Measurements from ENCODE around the gene GSE1. TPM values are rescaled to one million over a fixed set of nuclear protein-coding genes. Genes with fewer than 3 reads are reported as not detected.

GSE1 gene
- total and polyA plus RNA-seq, 2 experiments from 2014 or later, result 27.9 to 43.5 TPM

GRCh38 chr16:85600078-85600477 is 13.0 kb upstream of the GSE1 start:
- Histone ChIP-seq H3K27me3 (no peaks in the 10 kb centered on the region), H3K9me2 (replicated peaks; ENCODE audit: insufficient read depth) (no peaks in the 10 kb centered on the region), H3K9me3 (ENCODE audit: low read depth) (no peaks in the 10 kb centered on the region), H3K4me2 (no peak overlapping the region), H2AFZ (no peak overlapping the region), H3K4me3 (no peak overlapping the region), H3K4me1 (ENCODE audit: insufficient read depth) (peaks cover 29% of the 10 kb centered on the region), H3K27ac (no peak overlapping the region), H3K36me3 (replicated peaks; ENCODE audit: insufficient read depth, low read depth) (no peaks in the 10 kb centered on the region), H3K79me2 (peaks cover 71% of the 10 kb centered on the region), H4K20me1 (ENCODE audit: insufficient read depth, poor library complexity, severe bottlenecking) (peaks cover 56% of the 10 kb centered on the region)
- TF ChIP-seq CTCF (IDR thresholded peaks at IDR 0.05; ENCODE audit: poor library complexity) (no peak), EZH2 (IDR thresholded peaks at IDR 0.05; ENCODE audit: borderline replicate concordance) (no peak), EZH2phosphoT487 (IDR thresholded peaks at IDR 0.05; ENCODE audit: low read depth, severe bottlenecking, unreplicated experiment) (no peak)
- DNase-seq (ENCODE audit: low spot score), result no peak
- WGBS (ENCODE audit: low lambda C conversion rate, missing lambda C conversion rate), result 72% methylated on average over 10 of the region's 10 CpGs

- no peaks in the 10 kb centered on the region for H3K9me3 ChIP-seq (ENCODE audit: low read depth)
- H2AFZ ChIP-seq, result no peak overlapping the region
- no peaks in the 10 kb centered on the region for H3K36me3 ChIP-seq (replicated peaks; ENCODE audit: insufficient read depth, low read depth)
- no peak overlapping the region for H3K4me3 ChIP-seq
- peaks cover 78% of the 10 kb centered on the region for H3K79me2 ChIP-seq
- WGBS (ENCODE audit: low lambda C conversion rate, missing lambda C conversion rate), result 68% methylated on average over 14 of the region's 15 CpGs
- peak overlapping the region; percentile 20 for H3K27ac ChIP-seq
- DNase-seq (ENCODE audit: low spot score), result no peak
- H3K9me2 ChIP-seq (replicated peaks; ENCODE audit: insufficient read depth), result no peaks in the 10 kb centered on the region
- peaks cover 59% of the 10 kb centered on the region for H4K20me1 ChIP-seq (ENCODE audit: insufficient read depth, poor library complexity, severe bottlenecking)
- H3K4me2 ChIP-seq, result peak overlapping the region; percentile 32
- peaks cover 35% of the 10 kb centered on the region for H3K4me1 ChIP-seq (ENCODE audit: insufficient read depth)
- no peak for TF ChIP-seq EZH2 (IDR thresholded peaks at IDR 0.05; ENCODE audit: borderline replicate concordance)
- no peaks in the 10 kb centered on the region for H3K27me3 ChIP-seq
Measured at GRCh38 chr16:85600530-85601271, 12.4 kb upstream of the GSE1 start.

- Histone ChIP-seq H3K9me3 (ENCODE audit: low read depth) (no peaks in the 10 kb centered on the region), H3K36me3 (replicated peaks; ENCODE audit: insufficient read depth, low read depth) (no peaks in the 10 kb centered on the region), H3K79me2 (peaks cover 77% of the 10 kb centered on the region), H3K4me2 (peak overlapping the region; percentile 32), H3K9me2 (replicated peaks; ENCODE audit: insufficient read depth) (no peaks in the 10 kb centered on the region), H3K27me3 (no peaks in the 10 kb centered on the region), H3K4me1 (ENCODE audit: insufficient read depth) (peaks cover 40% of the 10 kb centered on the region), H3K4me3 (no peak overlapping the region), H3K27ac (peak overlapping the region; percentile 20), H4K20me1 (ENCODE audit: insufficient read depth, poor library complexity, severe bottlenecking) (peaks cover 62% of the 10 kb centered on the region), H2AFZ (no peak overlapping the region)
- WGBS (ENCODE audit: low lambda C conversion rate, missing lambda C conversion rate), result 83% methylated on average over 8 of the region's 10 CpGs
- TF ChIP-seq EZH2 (IDR thresholded peaks at IDR 0.05; ENCODE audit: borderline replicate concordance), result no peak
- no peak for DNase-seq (ENCODE audit: low spot score)
Measured at GRCh38 chr16:85601272-85601639, 11.9 kb upstream of the GSE1 start.

GRCh38 chr16:85601730-85602401 is 11.3 kb upstream of the GSE1 start:
- Histone ChIP-seq H3K4me1 (ENCODE audit: insufficient read depth) (peaks cover 46% of the 10 kb centered on the region), H3K27me3 (no peaks in the 10 kb centered on the region), H3K4me3 (no peak overlapping the region), H2AFZ (no peak overlapping the region), H3K27ac (peak overlapping the region; percentile 16), H3K9me2 (replicated peaks; ENCODE audit: insufficient read depth) (no peaks in the 10 kb centered on the region), H3K79me2 (peaks cover 77% of the 10 kb centered on the region), H4K20me1 (ENCODE audit: insufficient read depth, poor library complexity, severe bottlenecking) (peaks cover 65% of the 10 kb centered on the region), H3K9me3 (ENCODE audit: low read depth) (no peaks in the 10 kb centered on the region), H3K36me3 (replicated peaks; ENCODE audit: insufficient read depth, low read depth) (no peaks in the 10 kb centered on the region), H3K4me2 (peak overlapping the region; percentile 32)
- no peak for DNase-seq (ENCODE audit: low spot score)
- TF ChIP-seq EZH2 (IDR thresholded peaks at IDR 0.05; ENCODE audit: borderline replicate concordance) (no peak), EZH2phosphoT487 (IDR thresholded peaks at IDR 0.05; ENCODE audit: low read depth, severe bottlenecking, unreplicated experiment) (no peak), CTCF (IDR thresholded peaks at IDR 0.05; ENCODE audit: poor library complexity) (no peak)
- WGBS (ENCODE audit: low lambda C conversion rate, missing lambda C conversion rate), result 70% methylated on average over 27 of the region's 30 CpGs
